Gastrocnemius medialis (tissue), 4 donors: ENCODE data around the gene SDCCAG8. TPM values are rescaled to one million over a fixed set of nuclear protein-coding genes. Genes with fewer than 3 reads are reported as not detected.

ENCODE experiments used
- ATAC-seq, 2 donors: fragments of 150-250 bp; one replicate each; pipeline ENCODE4 v1.9.1; 2016
- DNase-seq, 2 donors: peaks; one replicate each; pipeline ENCODE4 v3.0.0-alpha.2; 2019
- H3K27ac ChIP-seq, 4 donors: fragments of 200-600 bp; sonication (generic); 1 replicate in 1 of 4; 2 replicates in 3 of 4; pipeline ENCODE4 v1.5.1; 2016 to 2018; ENCODE audit warnings: mild to moderate bottlenecking in 2 of 4, moderate library complexity in 1 of 4
- H3K27me3 ChIP-seq, 3 donors: fragments of 200-600 bp; sonication (generic) in 2 of 3; 1 replicate in 1 of 3; 2 replicates in 2 of 3; pipeline versions ENCODE4 v1.5.1 to v1.6.0; 2016 to 2019; ENCODE audit warnings: mild to moderate bottlenecking in 1 of 3, moderate library complexity in 1 of 3
- H3K36me3 ChIP-seq, 2 donors: fragments of 200-600 bp; sonication (generic) in 1 of 2; one replicate each; pipeline ENCODE4 v1.5.1; 2017 to 2018
- H3K4me1 ChIP-seq, 2 donors: fragments of 200-600 bp; sonication (generic) in 1 of 2; one replicate each; pipeline ENCODE4 v1.5.1; 2016 to 2017; ENCODE audit warnings: mild to moderate bottlenecking in 2 of 2
- H3K4me3 ChIP-seq, 4 donors: fragments of 200-600 bp; sonication (generic) in 3 of 4; 1 replicate in 1 of 4; 2 replicates in 3 of 4; pipeline ENCODE4 v1.5.1; 2016 to 2019; ENCODE audit warnings: mild to moderate bottlenecking in 2 of 4
- H3K9me3 ChIP-seq, 3 donors: fragments of 200-600 bp; sonication (generic) in 2 of 3; 1 replicate in 1 of 3; 2 replicates in 2 of 3; pipeline ENCODE4 v1.5.1; 2016 to 2019
- POLR2A ChIP-seq, 2 donors: fragments of 450-650 bp; IDR thresholded peaks; one replicate each; pipeline ENCODE4 v1.6.1; 2017; ENCODE audit warnings: antibody characterized with exemption in 2 of 2, mild to moderate bottlenecking in 2 of 2, moderate library complexity in 2 of 2
- in situ Hi-C, 4 donors: fragments of 200-750 bp; cut with MboI; loops; one replicate each; pipeline versions ENCODE4 v1.15.0 to v1.8.0; 2017; ENCODE audit warnings: low sequenced_read_pairs in 4 of 4
- intact Hi-C: fragments of 100-400 bp; cut with DNase I; formaldehyde crosslinking; loops from one replicate; pipeline ENCODE4 v1.15.1; 2023; ENCODE audit warnings: low total_unique reads
- total RNA-seq, 4 donors: library from RNA; depleted of rRNA; stranded (reverse); fragments of >200 nt; gene quantifications; one replicate each; pipeline versions ENCODE4 v1.1.0 to v1.2.3, GENCODE V29; 2016
- TF ChIP-seq, protein P1 (sequence below), 5 experiments: fragments of 450-650 bp in 3 of 5; fragments of 200-600 bp in 2 of 5; sonication (generic) in 2 of 5; IDR thresholded peaks in 4 of 5; conservative IDR thresholded peaks in 1 of 5; 1 replicate in 4 of 5; 2 replicates in 1 of 5; pipeline ENCODE4 v1.5.1; 2016 to 2019; ENCODE audit warnings: antibody characterized with exemption in 5 of 5, mild to moderate bottlenecking in 3 of 5, moderate library complexity in 3 of 5

SDCCAG8 gene
- total RNA-seq, 4 donors from 2014 or later = 12.3 to 33.9 (median 26.1) TPM

DNA sequence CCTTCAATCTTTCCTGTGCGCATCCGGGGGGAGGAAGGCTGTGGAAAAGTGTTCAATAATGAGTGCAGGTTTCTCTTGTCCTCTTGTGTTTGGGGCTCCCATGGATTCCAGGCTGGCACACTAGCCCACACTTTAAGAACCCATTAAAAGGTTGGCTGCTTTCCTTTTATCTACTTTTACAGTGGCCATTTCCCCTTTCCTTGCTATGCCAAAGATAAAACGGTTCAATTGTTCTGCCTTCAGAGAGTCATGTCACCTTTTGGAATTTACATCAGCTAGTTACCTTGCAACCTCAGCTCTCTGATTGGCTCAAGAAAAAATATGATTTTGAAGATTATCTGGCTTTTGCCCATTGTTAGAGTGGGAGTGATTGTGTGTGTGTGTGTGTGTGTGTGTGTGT, 182.3 kb downstream of the SDCCAG8 start:
- no peaks in the 10 kb centered on the region for H3K27me3 ChIP-seq
- peaks cover 0 to 8% of the 10 kb centered on the region in 2 donors for H3K4me1 ChIP-seq
- DNase-seq = no peak
- no peak overlapping the region for H3K27ac ChIP-seq
- no peaks in the 10 kb centered on the region for H3K9me3 ChIP-seq
- intact Hi-C loops (no loop called here), in situ Hi-C loops (no loop called here)
- H3K4me3 ChIP-seq = no peak overlapping the region
- H3K36me3 ChIP-seq = no peaks in the 10 kb centered on the region
- ATAC-seq = no peak
- TF ChIP-seq POLR2A (IDR thresholded peaks at IDR 0.05) = no peak
- TF ChIP-seq, protein P1, sequence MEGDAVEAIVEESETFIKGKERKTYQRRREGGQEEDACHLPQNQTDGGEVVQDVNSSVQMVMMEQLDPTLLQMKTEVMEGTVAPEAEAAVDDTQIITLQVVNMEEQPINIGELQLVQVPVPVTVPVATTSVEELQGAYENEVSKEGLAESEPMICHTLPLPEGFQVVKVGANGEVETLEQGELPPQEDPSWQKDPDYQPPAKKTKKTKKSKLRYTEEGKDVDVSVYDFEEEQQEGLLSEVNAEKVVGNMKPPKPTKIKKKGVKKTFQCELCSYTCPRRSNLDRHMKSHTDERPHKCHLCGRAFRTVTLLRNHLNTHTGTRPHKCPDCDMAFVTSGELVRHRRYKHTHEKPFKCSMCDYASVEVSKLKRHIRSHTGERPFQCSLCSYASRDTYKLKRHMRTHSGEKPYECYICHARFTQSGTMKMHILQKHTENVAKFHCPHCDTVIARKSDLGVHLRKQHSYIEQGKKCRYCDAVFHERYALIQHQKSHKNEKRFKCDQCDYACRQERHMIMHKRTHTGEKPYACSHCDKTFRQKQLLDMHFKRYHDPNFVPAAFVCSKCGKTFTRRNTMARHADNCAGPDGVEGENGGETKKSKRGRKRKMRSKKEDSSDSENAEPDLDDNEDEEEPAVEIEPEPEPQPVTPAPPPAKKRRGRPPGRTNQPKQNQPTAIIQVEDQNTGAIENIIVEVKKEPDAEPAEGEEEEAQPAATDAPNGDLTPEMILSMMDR (IDR thresholded peaks at IDR 0.05 in 4 of 5, conservative IDR thresholded peaks at IDR 0.05 in 1 of 5) = no peak

DNA sequence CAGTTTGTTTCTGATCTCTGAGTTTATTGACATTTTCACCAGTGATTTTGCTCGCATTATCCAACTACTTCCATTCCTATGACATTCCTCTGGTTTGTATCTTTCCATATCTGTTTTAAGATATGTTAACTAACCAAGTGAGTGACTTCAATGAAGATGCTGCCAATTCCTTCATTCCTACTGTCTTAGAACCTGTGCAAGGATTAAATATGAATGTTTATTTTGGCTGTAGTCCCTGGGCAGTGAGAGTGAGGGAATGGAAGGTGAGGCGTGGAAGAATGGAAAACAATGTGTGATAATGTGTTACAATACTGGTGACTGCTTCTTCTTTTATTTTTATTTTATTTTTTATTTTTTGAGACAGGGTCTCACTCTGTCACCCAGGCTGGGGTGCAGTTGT, 183.0 kb downstream of the SDCCAG8 start:
- H3K4me1 ChIP-seq = peaks cover 0 to 14% of the 10 kb centered on the region in 2 donors
- intact Hi-C loops = no loop called here
- no peaks in the 10 kb centered on the region for H3K36me3 ChIP-seq
- H3K27me3 ChIP-seq = no peaks in the 10 kb centered on the region
- H3K4me3 ChIP-seq = no peak overlapping the region
- H3K27ac ChIP-seq = no peak overlapping the region
- no peak for DNase-seq
- in situ Hi-C loops = no loop called here
- no peak for TF ChIP-seq POLR2A (IDR thresholded peaks at IDR 0.05)
- TF ChIP-seq, protein P1 (IDR thresholded peaks at IDR 0.05 in 4 of 5, conservative IDR thresholded peaks at IDR 0.05 in 1 of 5) = no peak
- H3K9me3 ChIP-seq = no peaks in the 10 kb centered on the region
- no peak for ATAC-seq

DNA sequence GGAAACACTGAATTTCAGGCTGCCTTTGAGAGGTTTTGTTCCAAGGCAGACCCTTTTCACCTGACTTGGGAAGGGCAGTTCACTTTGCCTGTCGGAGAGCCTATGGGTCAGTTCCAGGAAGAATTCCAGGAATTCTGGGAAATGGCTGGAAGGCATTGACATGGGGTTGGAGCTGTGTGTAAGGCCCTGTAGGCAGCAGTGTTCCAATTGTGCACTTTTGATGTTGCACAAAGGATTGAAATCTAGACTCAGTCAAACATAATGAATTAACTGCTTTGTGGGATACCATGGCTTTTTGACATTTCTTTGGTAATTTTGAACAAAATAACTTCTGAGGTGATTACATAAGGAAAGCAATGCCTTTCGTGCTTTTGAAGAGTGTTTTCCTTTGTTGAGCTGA, 184.6 kb downstream of the SDCCAG8 start:
- Histone ChIP-seq H3K9me3 (no peaks in the 10 kb centered on the region), H3K4me3 (no peak overlapping the region), H3K27ac (no peak overlapping the region), H3K27me3 (no peaks in the 10 kb centered on the region), H3K36me3 (no peaks in the 10 kb centered on the region), H3K4me1 (peaks cover 0 to 17% of the 10 kb centered on the region in 2 donors)
- no peak for TF ChIP-seq POLR2A (IDR thresholded peaks at IDR 0.05)
- TF ChIP-seq, protein P1 (IDR thresholded peaks at IDR 0.05 in 4 of 5, conservative IDR thresholded peaks at IDR 0.05 in 1 of 5) = no peak
- intact Hi-C loops (no loop called here), in situ Hi-C loops (no loop called here)
- DNase-seq = no peak
- no peak for ATAC-seq

DNA sequence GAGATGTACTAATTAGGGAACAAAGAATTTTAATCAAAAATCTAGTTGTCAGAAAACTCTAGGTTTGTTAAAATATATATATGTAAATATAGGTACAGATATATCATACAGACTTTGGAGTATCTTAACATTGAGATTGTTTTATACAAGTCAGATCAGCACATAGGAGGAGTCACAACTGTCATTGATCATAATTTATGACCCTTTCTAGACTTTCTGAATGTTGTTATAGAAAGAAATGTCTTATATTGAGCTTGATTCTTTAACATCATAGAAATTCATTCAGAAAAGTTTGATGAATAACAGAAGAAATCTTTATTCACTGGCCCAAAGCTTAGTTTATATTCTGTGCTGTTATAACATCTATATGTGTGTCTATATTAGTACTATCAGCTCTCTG, 185.8 kb downstream of the SDCCAG8 start:
- Histone ChIP-seq H3K36me3 (no peaks in the 10 kb centered on the region), H3K27me3 (no peaks in the 10 kb centered on the region), H3K4me3 (no peak overlapping the region), H3K9me3 (no peaks in the 10 kb centered on the region), H3K4me1 (peaks cover 0 to 17% of the 10 kb centered on the region in 2 donors), H3K27ac (no peak overlapping the region)
- ATAC-seq (no peak), DNase-seq (no peak)
- in situ Hi-C loops (no loop called here), intact Hi-C loops (no loop called here)
- TF ChIP-seq, protein P1 (IDR thresholded peaks at IDR 0.05 in 4 of 5, conservative IDR thresholded peaks at IDR 0.05 in 1 of 5) = no peak
- no peak for TF ChIP-seq POLR2A (IDR thresholded peaks at IDR 0.05)

GRCh38 chr1:243443557-243443956, 187.7 kb downstream of the SDCCAG8 start:
- Histone ChIP-seq H3K9me3 (no peaks in the 10 kb centered on the region), H3K4me1 (peaks cover 3 to 27% of the 10 kb centered on the region in 2 donors), H3K27me3 (no peaks in the 10 kb centered on the region), H3K36me3 (no peaks in the 10 kb centered on the region), H3K27ac (no peak overlapping the region), H3K4me3 (no peak overlapping the region)
- TF ChIP-seq, protein P1 (IDR thresholded peaks at IDR 0.05 in 4 of 5, conservative IDR thresholded peaks at IDR 0.05 in 1 of 5) = no peak
- TF ChIP-seq POLR2A (IDR thresholded peaks at IDR 0.05) = no peak
- no peak for DNase-seq
- no peak for ATAC-seq
- in situ Hi-C loops (no loop called here), intact Hi-C loops (no loop called here)
